ENCODE data around the gene CCDC146.
"Not testable (repeated sequence)": the region's sequence is repeated elsewhere in the genome, so short reads cannot be mapped to it uniquely, and the experiment has no call there.

- TF ChIP-seq, protein P1, sequence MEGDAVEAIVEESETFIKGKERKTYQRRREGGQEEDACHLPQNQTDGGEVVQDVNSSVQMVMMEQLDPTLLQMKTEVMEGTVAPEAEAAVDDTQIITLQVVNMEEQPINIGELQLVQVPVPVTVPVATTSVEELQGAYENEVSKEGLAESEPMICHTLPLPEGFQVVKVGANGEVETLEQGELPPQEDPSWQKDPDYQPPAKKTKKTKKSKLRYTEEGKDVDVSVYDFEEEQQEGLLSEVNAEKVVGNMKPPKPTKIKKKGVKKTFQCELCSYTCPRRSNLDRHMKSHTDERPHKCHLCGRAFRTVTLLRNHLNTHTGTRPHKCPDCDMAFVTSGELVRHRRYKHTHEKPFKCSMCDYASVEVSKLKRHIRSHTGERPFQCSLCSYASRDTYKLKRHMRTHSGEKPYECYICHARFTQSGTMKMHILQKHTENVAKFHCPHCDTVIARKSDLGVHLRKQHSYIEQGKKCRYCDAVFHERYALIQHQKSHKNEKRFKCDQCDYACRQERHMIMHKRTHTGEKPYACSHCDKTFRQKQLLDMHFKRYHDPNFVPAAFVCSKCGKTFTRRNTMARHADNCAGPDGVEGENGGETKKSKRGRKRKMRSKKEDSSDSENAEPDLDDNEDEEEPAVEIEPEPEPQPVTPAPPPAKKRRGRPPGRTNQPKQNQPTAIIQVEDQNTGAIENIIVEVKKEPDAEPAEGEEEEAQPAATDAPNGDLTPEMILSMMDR (IDR thresholded peaks at IDR 0.05; ENCODE audit: low read depth, low read length, missing input control) = not testable (repeated sequence)
- TF ChIP-seq, protein P2, sequence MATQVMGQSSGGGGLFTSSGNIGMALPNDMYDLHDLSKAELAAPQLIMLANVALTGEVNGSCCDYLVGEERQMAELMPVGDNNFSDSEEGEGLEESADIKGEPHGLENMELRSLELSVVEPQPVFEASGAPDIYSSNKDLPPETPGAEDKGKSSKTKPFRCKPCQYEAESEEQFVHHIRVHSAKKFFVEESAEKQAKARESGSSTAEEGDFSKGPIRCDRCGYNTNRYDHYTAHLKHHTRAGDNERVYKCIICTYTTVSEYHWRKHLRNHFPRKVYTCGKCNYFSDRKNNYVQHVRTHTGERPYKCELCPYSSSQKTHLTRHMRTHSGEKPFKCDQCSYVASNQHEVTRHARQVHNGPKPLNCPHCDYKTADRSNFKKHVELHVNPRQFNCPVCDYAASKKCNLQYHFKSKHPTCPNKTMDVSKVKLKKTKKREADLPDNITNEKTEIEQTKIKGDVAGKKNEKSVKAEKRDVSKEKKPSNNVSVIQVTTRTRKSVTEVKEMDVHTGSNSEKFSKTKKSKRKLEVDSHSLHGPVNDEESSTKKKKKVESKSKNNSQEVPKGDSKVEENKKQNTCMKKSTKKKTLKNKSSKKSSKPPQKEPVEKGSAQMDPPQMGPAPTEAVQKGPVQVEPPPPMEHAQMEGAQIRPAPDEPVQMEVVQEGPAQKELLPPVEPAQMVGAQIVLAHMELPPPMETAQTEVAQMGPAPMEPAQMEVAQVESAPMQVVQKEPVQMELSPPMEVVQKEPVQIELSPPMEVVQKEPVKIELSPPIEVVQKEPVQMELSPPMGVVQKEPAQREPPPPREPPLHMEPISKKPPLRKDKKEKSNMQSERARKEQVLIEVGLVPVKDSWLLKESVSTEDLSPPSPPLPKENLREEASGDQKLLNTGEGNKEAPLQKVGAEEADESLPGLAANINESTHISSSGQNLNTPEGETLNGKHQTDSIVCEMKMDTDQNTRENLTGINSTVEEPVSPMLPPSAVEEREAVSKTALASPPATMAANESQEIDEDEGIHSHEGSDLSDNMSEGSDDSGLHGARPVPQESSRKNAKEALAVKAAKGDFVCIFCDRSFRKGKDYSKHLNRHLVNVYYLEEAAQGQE (IDR thresholded peaks at IDR 0.05) = not testable (repeated sequence)
- TF ChIP-seq, protein P3, sequence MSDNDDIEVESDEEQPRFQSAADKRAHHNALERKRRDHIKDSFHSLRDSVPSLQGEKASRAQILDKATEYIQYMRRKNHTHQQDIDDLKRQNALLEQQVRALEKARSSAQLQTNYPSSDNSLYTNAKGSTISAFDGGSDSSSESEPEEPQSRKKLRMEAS (IDR thresholded peaks at IDR 0.05) = not testable (repeated sequence)
- TF ChIP-seq YY1 (IDR thresholded peaks at IDR 0.05); RAD21 (IDR thresholded peaks at IDR 0.05); GABPA (IDR thresholded peaks at IDR 0.05 in 1 of 2, conservative IDR thresholded peaks at IDR 0.05 in 1 of 2); SP1 (IDR thresholded peaks at IDR 0.05); ZBTB33 (IDR thresholded peaks at IDR 0.05): not testable (repeated sequence)
These were observed 6.4 kb downstream of the CCDC146 start for GRCh38 chr7:77128582-77129410.
